ENCODE measurements around the gene LYSET.

DNA sequence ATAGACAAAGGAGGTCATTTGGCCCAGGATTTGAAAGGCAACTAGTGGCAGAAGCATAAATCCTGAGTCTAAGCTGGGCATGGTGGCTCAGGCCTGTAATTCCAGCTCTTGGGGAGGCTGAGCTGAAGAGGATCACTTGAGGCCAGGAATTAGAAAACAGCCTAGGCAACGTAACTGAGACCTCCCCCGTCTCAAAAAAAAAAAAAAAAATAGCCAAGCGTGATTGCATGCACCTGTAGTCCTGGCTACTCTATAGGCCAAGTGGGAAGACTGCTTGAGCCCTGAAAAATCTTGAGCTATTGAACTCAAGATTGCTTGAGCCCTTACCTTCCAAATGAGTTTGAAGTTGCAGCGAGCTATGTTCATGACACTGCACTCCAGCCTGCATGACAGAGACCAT lies 13.9 kb downstream of the LYSET start:
- TF ChIP-seq, protein P1, sequence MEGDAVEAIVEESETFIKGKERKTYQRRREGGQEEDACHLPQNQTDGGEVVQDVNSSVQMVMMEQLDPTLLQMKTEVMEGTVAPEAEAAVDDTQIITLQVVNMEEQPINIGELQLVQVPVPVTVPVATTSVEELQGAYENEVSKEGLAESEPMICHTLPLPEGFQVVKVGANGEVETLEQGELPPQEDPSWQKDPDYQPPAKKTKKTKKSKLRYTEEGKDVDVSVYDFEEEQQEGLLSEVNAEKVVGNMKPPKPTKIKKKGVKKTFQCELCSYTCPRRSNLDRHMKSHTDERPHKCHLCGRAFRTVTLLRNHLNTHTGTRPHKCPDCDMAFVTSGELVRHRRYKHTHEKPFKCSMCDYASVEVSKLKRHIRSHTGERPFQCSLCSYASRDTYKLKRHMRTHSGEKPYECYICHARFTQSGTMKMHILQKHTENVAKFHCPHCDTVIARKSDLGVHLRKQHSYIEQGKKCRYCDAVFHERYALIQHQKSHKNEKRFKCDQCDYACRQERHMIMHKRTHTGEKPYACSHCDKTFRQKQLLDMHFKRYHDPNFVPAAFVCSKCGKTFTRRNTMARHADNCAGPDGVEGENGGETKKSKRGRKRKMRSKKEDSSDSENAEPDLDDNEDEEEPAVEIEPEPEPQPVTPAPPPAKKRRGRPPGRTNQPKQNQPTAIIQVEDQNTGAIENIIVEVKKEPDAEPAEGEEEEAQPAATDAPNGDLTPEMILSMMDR (conservative IDR thresholded peaks at IDR 0.05; ENCODE audit: low read length) = no peak
- TF ChIP-seq EZH2phosphoT487 (IDR thresholded peaks at IDR 0.05; ENCODE audit: borderline replicate concordance, low read depth, low read length) = no peak

All from OCI-LY7 (cell line).